Activated effector memory CD4-positive, alpha-beta T cell treated with Interleukin-2 at 50 U/mL for 16 hours (primary cell): ENCODE measurements around the gene ACO2.

Experiments
- DNase-seq: peaks from one replicate; pipeline ENCODE4 v3.0.0-alpha.2; 2020

ACO2 gene

GRCh38 chr22:41524809-41525449 is 56.0 kb downstream of the ACO2 start:
- peak; percentile 45 for DNase-seq

GRCh38 chr22:41525450-41526225 is 56.7 kb downstream of the ACO2 start:
- no peak for DNase-seq

- no peak for DNase-seq
These were observed 57.4 kb downstream of the ACO2 start for GRCh38 chr22:41526226-41526829.

- DNase-seq = peak; percentile 49
These were observed 58.2 kb downstream of the ACO2 start for GRCh38 chr22:41526830-41527799.

- no peak for DNase-seq
These were observed 59.3 kb downstream of the ACO2 start for GRCh38 chr22:41528132-41528766.

GRCh38 chr22:41528938-41529561 is 60.1 kb downstream of the ACO2 start:
- DNase-seq = no peak

GRCh38 chr22:41530890-41531714 is 62.2 kb downstream of the ACO2 start:
- DNase-seq = no peak

- no peak for DNase-seq
These were observed 63.0 kb downstream of the ACO2 start for GRCh38 chr22:41531715-41532477.

GRCh38 chr22:41532908-41533825 is 64.2 kb downstream of the ACO2 start:
- peak; percentile 49 for DNase-seq

- DNase-seq = no peak
These were observed 65.3 kb downstream of the ACO2 start for GRCh38 chr22:41534219-41534618.

- DNase-seq = no peak
These were observed 66.3 kb downstream of the ACO2 start for GRCh38 chr22:41535244-41535643.

GRCh38 chr22:41537203-41537602 is 68.3 kb downstream of the ACO2 start:
- no peak for DNase-seq

GRCh38 chr22:41538583-41538982 is 69.7 kb downstream of the ACO2 start:
- no peak for DNase-seq

GRCh38 chr22:41539146-41540005 is 70.5 kb downstream of the ACO2 start:
- DNase-seq = no peak

GRCh38 chr22:41540006-41540315 is 71.0 kb downstream of the ACO2 start:
- DNase-seq = no peak

- no peak for DNase-seq
These were observed 71.4 kb downstream of the ACO2 start for GRCh38 chr22:41540365-41540764.

GRCh38 chr22:41541484-41541883 is 72.6 kb downstream of the ACO2 start:
- DNase-seq = no peak

GRCh38 chr22:41542224-41542623 is 73.3 kb downstream of the ACO2 start:
- DNase-seq = no peak
